ENCODE results near the gene AQP1.

AQP1 gene

GRCh38 chr7:30911561-30911969 lies at the start of gene AQP1:
Gene AQP1, plus strand, starts transcription at chr7:30911853. Its CDS starts 57 bp downstream, at chr7:30911910.
- DNase-seq (ENCODE audit: low read depth in 2 of 2) = no peak

DNA sequence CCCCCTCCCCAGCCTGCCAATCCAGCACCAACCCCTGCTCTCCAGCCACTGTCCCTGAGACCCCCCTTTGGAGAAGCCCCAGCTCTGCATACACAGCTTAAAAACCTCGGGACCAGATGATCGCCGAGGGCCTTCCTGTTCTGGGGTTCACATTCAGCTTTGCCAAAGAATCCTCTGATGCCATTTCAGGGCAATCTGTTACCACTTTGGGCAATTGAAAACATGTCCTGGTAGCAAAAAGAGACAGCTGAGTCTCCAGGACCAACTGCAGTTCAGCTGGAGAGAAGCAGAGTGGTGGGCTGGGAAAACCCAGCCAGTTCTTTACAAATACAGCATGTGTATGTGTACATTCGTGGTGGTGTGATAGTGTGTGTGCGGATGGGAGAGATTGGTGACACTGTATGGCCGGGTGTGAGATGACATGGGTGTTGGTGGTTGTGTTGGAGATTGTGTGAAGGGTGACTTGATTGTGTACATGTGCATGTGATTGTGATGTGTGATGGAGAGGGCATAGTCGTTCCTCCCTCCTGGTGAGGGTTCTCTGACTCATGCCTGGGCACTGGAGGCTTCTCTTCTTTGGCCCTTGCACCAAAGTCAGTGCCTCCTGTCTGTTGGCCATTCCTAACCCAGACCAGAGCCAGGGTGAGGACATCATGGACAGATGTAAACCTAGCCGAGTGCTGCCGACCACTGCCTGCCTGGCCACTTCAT lies 48.5 kb upstream of the AQP1 start:
- no peak for DNase-seq (ENCODE audit: low read depth in 2 of 2)

GRCh38 chr7:30863706-30864035 lies 48.0 kb upstream of the AQP1 start:
- no peak for DNase-seq (ENCODE audit: low read depth in 2 of 2)

- DNase-seq (ENCODE audit: low read depth in 2 of 2) = no peak
Measured at GRCh38 chr7:30864101-30864500, 47.6 kb upstream of the AQP1 start.

- no peak for DNase-seq (ENCODE audit: low read depth in 2 of 2)
Measured at GRCh38 chr7:30865076-30865475, 46.6 kb upstream of the AQP1 start.

DNA sequence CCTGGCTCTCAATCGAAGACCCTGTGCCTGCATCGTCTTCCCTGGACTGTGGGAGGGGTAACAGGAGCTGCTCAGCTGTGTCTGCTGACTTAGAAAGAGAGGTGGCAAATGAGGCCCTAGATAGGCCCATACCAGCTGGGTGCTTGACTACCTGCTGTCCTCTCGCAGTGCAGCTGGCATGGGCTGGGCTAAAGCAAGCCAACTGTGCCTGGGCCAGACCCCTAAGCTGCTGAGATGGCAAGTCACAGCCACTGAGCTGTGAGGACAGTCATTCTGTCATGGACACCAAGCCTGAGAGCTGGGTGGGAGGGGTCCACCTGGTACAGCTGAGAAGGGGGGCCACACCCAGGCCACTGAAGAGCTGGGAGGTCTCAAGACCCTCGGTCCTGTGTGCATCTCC lies 45.8 kb upstream of the AQP1 start:
- DNase-seq (ENCODE audit: low read depth in 2 of 2) = no peak

DNA sequence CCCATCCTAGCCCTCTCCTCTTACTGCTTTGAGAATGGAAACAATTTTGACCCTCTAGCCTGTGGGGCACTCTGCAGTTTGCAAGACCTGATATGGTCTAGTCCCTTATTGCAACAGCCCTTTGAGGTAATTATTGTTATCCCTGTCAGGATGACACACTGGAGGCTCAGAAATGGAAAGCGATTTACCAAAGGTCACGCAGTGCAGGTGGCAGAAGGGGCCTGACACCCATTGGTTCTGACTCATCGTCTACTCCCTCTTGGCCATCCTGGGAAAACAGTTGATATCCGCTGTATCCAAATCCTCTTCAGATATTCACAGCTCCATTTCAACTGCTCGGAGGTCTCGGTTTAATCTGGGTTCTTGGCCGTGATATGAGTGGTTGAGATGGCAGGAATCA lies 44.7 kb upstream of the AQP1 start:
- DNase-seq (ENCODE audit: low read depth in 2 of 2) = no peak

DNA sequence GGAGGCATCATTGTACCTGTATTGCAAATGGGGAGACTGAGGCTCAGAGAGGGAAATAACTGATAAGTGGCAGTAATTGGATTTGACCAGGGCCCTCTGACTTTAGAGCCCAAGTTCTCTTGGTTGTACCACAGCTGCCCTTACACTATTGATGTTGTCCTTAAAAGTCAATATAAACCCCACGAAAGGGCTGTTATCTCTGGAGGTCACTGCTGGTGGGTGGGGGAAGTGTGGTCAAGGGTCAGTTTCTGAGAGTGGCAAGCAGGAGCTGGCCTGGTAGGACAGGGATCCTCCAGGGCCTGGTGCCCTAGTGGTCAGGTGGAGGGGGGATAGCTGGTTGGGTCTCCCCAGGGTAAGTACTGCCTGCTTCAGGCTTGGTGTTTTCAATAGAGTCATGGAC lies 44.2 kb upstream of the AQP1 start:
- no peak for DNase-seq (ENCODE audit: low read depth in 2 of 2)

DNA sequence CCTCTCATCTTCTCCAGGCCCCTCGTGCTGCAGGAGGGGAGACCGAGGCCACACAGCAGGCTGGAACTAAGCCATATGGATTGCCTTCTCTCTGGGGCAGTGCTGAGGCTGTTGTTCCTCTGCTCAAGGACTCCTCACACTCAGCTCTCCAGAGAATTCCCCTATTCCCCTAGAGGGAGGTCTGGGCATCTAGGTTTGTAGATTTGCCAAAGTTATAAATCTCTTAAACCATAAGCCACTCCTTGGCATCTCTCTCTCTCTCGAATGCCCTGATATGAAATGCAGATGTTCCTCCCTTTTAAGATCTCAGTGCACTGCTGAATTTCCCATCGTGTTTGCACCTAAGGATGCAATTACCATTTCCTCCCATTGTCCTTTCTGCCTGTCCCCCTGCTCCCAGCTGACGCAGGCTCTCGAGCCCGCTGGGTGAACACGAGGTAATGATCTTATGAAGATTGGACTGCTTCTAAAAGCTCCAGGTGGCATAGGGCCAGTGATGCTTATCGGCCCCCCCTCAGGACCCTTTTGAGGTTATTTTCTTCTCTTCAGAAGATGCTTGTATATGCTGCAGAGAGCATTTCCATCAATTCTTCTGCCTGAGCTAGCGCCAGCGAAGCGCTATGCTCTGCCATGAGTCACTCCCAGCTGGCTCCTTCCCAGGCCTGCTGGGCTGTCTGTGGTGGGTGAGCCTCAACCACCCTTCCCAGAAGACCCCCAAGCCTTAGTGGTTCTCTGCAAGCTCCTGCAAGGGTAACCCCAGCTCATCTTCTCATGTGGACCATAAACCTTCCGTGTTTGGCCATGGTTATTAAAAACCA lies 41.6 kb upstream of the AQP1 start:
- no peak for DNase-seq (ENCODE audit: low read depth in 2 of 2)

DNA sequence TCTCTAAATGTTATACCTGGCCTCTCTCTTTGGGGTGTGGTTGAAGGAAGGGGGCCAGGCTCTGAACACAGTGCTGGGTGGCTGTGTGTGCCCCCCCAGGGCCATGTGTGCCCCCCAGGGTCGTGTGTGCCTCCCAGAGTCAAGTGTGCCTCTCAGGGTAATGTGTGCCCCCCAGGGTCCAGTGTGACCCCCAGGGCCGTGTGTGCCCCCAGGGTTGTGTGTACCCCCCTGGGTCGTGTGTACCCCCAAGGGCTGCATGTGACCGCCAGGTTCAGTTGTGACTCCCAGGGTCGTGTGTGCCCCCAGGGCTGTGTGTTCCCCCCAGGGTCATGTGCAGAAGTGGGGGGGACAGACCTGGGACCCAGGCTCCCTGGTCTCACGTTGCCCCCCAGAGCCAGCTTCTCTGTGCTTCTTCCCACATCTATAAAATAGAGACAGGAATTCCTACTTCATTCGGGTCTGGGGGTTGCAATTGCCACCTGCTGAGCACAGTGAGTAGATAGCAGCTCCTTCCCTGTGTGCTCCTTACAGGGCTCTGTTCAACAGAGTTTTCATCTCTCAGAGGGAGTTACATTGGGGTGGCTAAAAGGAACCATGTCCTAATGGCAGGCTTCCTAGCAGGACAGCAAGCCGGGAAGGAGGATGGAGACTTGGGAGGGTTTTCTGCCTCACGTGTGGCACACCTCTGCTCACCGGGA lies 40.7 kb upstream of the AQP1 start:
- DNase-seq (ENCODE audit: low read depth in 2 of 2) = no peak

DNA sequence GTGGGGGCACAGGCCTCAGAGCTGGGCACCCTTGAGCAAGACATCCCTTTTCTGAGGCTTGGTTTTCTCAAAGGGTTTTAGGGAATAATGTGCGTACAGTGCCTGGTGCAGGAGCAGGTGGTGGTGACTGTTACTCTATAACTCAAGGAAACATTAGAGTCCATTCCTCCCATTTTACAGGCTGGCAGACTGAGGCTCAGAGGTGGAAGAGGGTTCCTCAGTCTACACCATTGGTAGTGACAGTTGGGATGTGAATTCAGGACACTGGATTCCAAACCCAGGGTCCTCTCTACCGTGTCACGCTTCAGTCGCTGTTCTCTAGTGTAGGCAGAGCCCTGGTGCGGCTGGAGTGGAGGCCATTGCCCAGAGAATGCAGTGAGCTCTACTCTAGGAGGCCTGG lies 40.0 kb upstream of the AQP1 start:
- no peak for DNase-seq (ENCODE audit: low read depth in 2 of 2)

GRCh38 chr7:30873207-30873606 lies 38.4 kb upstream of the AQP1 start:
- no peak for DNase-seq (ENCODE audit: low read depth in 2 of 2)

DNA sequence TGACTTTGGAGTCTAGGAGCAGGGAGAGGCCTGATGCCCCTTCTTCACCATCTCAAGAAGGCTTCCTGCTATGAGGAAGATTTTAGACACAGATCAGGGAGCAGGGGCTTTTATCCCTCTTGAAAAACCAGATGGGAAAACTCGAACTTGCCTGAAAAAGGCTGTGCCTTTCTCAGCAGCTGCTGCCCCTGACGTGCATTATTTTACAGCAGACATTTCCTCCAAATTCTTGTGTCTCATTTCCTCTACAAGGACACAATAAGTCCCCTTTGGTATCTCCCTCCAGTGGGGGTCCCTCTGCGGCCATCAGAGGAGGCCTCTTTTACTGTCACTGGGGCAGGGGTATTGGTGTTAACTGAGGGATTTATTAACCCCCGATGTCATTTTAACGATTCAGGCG lies 38.0 kb upstream of the AQP1 start:
- DNase-seq (ENCODE audit: low read depth in 2 of 2) = no peak

- DNase-seq (ENCODE audit: low read depth in 2 of 2) = no peak
Measured at GRCh38 chr7:30874656-30875302, 36.9 kb upstream of the AQP1 start.

DNA sequence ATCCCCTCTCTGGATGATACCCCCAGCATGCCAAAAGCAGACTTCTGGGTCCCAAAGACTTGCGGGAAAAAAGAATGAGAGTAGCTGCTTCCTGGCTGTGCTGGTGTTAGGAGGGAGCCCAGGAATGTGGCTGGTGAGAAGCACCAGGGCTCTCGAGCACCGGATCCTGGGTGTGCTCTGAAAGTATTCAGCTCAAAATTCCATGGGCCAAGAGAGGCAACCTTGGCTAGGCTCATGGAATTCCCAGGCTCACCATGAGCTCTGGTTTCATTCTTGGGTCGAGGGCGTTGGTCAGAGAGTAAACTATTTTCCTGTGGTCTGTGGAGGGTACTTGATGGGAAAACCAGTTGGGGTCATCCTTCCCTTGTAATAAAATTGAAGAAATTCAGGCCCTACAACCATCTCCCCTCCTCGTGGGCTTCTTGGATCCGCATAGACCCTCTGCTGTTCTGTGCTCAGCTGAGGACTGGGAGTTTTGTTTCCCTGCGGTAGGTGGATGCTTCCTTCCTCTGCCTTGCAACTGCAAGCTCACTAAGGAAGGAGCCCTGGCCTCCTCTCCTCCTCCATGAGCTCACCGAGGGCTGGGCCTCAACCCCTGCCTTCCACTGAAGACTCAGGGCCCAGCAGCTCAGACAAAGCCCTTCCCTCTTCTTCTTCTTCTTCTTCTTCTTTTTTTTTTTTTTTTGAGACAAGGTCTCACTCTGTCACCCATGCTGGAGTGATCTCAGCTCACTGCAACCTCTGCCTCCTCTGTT lies 34.5 kb upstream of the AQP1 start:
- no peak for DNase-seq (ENCODE audit: low read depth in 2 of 2)

DNA sequence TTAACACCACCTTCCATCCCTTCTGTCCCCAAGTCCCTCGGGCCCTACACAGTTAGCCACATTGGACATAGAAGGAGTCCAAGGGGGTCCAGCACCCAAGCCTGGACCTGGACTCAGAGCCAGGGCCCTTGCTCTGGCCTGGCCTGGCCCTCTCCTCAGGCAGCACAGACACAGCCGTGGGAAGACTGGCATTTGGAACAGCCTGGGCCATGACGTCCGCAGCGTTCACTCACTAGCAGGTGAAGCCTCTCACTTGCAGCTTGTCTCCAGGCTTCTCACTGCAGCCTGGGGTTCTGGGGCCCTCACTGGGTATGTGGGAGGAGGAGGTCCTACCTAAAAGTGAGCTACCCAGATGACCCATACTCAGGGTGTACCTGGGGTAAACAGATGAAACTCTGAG lies 33.7 kb upstream of the AQP1 start:
- no peak for DNase-seq (ENCODE audit: low read depth in 2 of 2)

- DNase-seq (ENCODE audit: low read depth in 2 of 2) = no peak
Measured at GRCh38 chr7:30879139-30880124, 32.2 kb upstream of the AQP1 start.

GRCh38 chr7:30880125-30880720 lies 31.4 kb upstream of the AQP1 start:
- no peak for DNase-seq (ENCODE audit: low read depth in 2 of 2)

DNA sequence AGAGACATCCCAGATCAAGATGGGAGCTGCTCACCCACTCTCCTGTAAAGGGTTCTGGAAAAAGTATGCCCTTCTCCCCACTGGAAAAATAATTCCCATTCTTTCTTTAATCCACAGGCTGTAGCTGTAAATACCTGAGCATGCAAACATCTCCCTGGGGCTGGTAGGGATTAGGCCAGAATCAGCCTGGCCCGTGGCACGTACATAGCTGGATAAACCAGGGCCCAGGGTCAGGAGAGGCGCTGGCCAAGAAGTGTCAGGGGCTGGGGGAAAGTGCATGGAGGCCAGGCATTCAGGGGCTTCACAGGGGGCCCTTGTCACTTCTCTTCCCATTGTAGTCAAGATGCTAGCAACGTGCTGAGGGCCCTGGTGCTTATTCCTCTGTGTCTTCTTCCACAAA lies 30.7 kb upstream of the AQP1 start:
- no peak for DNase-seq (ENCODE audit: low read depth in 2 of 2)

GRCh38 chr7:30881448-30881847 lies 30.2 kb upstream of the AQP1 start:
- DNase-seq (ENCODE audit: low read depth in 2 of 2) = no peak
